Osteocyte (in vitro differentiated cells): ENCODE results near the gene VEGFA. TPM values are rescaled to one million over a fixed set of nuclear protein-coding genes. Genes with fewer than 3 reads are reported as not detected.

Experiments
- DNase-seq: peaks from one replicate; pipeline ENCODE4 v3.0.0; 2021; ENCODE audit warnings: mixed read lengths; ENCODE audit not compliant: unreplicated experiment; ENCODE audit errors: extremely low spot score
- H3K27ac Mint-ChIP-seq: one replicate; pipeline ENCODE4 v1.8.0; 2021; ENCODE audit warnings: mild to moderate bottlenecking, mixed read lengths; ENCODE audit not compliant: unreplicated experiment
- H3K27me3 Mint-ChIP-seq: one replicate; pipeline ENCODE4 v1.8.0; 2021; ENCODE audit warnings: mixed read lengths; ENCODE audit not compliant: unreplicated experiment
- H3K36me3 Mint-ChIP-seq: one replicate; pipeline ENCODE4 v1.8.0; 2021; ENCODE audit warnings: mixed read lengths; ENCODE audit not compliant: unreplicated experiment
- H3K4me1 Mint-ChIP-seq: one replicate; pipeline ENCODE4 v1.8.0; 2021; ENCODE audit warnings: mixed read lengths; ENCODE audit not compliant: unreplicated experiment
- H3K4me3 Mint-ChIP-seq: one replicate; pipeline ENCODE4 v1.8.0; 2021; ENCODE audit warnings: mild to moderate bottlenecking, moderate library complexity, mixed read lengths; ENCODE audit not compliant: unreplicated experiment
- H3K9me3 Mint-ChIP-seq: one replicate; pipeline ENCODE4 v1.8.0; 2021; ENCODE audit warnings: mixed read lengths; ENCODE audit not compliant: unreplicated experiment
- total RNA-seq: library from RNA; stranded (reverse); gene quantifications from 2 replicates; pipeline ENCODE4 v1.2.1, GENCODE V29; 2021
- TF ChIP-seq, protein P1 (sequence below): fragments of 200-600 bp; sonication (generic); IDR thresholded peaks from 2 replicates; pipeline ENCODE4 v1.5.0; 2021; ENCODE audit warnings: antibody characterized with exemption, mild to moderate bottlenecking, moderate library complexity

VEGFA gene
- total RNA-seq, 1 donor from 2014 or later, result 69.7 TPM

DNA sequence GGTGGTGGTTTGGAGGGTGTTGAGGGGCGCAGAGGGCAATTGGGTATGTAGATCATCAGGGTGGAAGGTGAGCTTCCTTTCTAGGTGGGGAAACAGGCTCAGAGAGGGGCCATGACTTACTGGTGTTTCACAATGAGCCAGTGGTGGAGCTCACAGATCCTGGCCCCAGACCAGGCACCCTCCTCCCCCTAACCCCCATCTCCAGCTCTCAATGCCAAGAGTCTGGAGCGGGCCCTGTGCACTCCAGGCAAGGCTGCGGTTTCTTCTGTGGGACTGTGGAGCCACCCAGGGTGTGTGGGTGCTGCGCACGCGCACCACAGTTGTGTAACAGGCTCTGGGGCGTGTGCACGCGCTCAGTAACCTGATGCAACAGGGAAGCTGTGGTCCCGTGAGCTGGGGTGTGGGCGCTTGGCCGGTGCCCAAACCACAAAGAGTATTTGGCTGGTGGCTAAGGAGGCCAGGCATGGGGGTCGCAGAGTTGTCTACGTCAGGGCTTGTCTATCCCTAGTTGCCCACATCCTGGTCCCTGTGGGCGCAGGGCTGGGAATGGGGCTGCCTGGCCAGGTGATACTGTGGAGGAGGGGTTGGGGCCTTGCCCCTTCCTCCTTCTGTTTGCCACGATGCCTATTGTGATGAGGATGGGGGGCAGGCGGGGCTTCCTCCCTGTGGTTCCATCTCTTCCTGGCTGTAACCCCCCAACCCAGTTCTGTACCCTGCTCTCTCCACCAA lies 44.9 kb upstream of the VEGFA start:
- Mint-ChIP-seq H3K36me3 (no peaks in the 10 kb centered on the region), H3K27ac (no peak overlapping the region), H3K27me3 (peaks cover 9% of the 10 kb centered on the region), H3K4me3 (no peak overlapping the region), H3K9me3 (no peaks in the 10 kb centered on the region), H3K4me1 (peaks cover 31% of the 10 kb centered on the region)
- DNase-seq, result no peak
- TF ChIP-seq, protein P1, sequence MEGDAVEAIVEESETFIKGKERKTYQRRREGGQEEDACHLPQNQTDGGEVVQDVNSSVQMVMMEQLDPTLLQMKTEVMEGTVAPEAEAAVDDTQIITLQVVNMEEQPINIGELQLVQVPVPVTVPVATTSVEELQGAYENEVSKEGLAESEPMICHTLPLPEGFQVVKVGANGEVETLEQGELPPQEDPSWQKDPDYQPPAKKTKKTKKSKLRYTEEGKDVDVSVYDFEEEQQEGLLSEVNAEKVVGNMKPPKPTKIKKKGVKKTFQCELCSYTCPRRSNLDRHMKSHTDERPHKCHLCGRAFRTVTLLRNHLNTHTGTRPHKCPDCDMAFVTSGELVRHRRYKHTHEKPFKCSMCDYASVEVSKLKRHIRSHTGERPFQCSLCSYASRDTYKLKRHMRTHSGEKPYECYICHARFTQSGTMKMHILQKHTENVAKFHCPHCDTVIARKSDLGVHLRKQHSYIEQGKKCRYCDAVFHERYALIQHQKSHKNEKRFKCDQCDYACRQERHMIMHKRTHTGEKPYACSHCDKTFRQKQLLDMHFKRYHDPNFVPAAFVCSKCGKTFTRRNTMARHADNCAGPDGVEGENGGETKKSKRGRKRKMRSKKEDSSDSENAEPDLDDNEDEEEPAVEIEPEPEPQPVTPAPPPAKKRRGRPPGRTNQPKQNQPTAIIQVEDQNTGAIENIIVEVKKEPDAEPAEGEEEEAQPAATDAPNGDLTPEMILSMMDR, result no peak

DNA sequence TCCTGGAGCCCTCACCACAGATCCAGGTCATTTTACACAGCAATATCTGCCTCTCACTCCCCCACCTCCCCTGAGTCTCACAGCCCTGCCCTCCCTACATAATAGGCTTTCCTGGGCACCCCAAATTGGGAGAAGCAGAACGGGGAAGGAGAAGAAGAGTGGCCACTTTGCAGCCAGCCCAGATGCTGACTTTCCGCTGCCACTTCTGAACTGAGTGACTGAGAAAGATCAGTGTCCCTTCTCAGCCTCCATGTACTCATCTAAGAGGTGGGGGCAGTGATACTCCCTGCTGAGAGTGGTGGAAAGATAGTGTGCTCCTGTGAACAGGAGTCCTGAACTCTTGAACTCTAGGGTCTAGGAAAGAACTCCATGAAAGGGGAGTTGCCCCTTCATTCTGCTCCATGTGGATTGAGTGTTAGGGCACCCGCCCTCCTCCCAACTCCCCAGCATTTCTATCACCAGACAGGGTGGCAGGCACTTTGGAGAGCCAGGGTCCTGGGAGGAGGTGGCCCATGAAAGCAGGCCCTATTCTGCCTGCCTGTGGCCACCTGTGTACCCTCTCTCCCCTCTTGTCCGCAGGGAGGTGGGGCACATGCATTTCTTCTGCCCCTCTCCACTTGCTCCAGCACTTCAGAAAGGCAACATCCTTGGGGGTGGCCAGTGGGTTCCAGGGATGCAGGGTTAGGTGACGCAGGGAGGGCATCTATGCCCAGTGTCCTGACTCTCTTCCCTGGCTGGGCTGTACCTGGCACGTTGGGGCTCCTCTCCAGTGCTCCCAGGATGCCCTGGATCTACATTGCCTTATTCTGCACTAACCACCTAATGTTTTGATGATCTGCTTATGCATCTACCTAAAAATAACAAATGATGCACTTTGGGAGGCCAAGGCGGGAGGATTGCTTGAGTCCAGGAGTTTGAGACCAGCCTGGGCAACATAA lies 44.1 kb upstream of the VEGFA start:
- DNase-seq, result no peak
- TF ChIP-seq, protein P1, result no peak
- H3K27ac Mint-ChIP-seq, result no peak overlapping the region
- H3K36me3 Mint-ChIP-seq, result peaks cover 2% of the 10 kb centered on the region
- peaks cover 9% of the 10 kb centered on the region for H3K27me3 Mint-ChIP-seq
- H3K4me3 Mint-ChIP-seq, result no peak overlapping the region
- H3K4me1 Mint-ChIP-seq, result peaks cover 31% of the 10 kb centered on the region
- H3K9me3 Mint-ChIP-seq, result peaks cover 6% of the 10 kb centered on the region

DNA sequence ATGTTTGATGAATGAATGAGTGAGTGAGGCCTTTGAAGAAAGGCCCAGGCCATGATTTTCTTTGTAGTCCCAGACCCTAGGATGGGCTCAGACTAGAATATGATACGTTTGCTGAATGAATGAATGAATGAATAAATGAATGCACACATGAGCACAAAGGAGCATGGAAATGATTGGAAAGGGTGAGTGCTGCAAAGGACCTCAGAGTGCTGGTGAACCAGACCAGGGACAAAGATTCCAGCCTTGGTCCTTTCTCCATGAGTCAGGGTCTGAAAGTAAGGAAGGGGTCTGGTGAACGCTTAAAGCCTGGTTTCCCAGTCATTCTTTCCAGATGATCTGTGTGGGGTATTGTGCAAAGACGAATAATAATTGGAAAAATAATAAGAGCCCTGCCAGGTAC lies 42.4 kb upstream of the VEGFA start:
- TF ChIP-seq, protein P1, result no peak
- Mint-ChIP-seq H3K9me3 (peaks cover 16% of the 10 kb centered on the region), H3K36me3 (peaks cover 2% of the 10 kb centered on the region), H3K27me3 (peaks cover 20% of the 10 kb centered on the region), H3K4me1 (peaks cover 23% of the 10 kb centered on the region), H3K27ac (no peak overlapping the region), H3K4me3 (no peak overlapping the region)
- DNase-seq, result no peak

DNA sequence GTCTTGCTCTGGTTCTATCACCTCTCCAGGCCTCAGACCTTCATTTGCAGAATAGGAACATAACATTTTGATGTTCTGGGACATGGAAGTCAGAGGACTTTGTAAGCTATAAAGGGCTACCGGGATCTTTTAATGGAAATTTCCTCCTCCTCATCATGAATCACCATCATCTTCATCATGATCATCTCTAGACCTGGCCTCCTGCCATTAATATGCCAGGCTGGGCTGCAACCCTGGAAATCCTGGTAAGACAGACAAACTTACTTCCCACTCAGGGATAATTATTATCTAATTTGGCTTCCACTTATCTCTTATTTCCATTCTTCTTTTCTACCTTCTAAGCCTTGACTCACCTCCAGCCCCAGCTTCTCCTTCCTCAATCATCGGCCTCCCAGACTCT lies 41.4 kb upstream of the VEGFA start:
- TF ChIP-seq, protein P1, result no peak
- DNase-seq, result no peak
- H3K4me3 Mint-ChIP-seq, result no peak overlapping the region
- peaks cover 16% of the 10 kb centered on the region for H3K9me3 Mint-ChIP-seq
- peaks cover 24% of the 10 kb centered on the region for H3K27me3 Mint-ChIP-seq
- no peak overlapping the region for H3K27ac Mint-ChIP-seq
- peaks cover 2% of the 10 kb centered on the region for H3K36me3 Mint-ChIP-seq
- H3K4me1 Mint-ChIP-seq, result peaks cover 20% of the 10 kb centered on the region

DNA sequence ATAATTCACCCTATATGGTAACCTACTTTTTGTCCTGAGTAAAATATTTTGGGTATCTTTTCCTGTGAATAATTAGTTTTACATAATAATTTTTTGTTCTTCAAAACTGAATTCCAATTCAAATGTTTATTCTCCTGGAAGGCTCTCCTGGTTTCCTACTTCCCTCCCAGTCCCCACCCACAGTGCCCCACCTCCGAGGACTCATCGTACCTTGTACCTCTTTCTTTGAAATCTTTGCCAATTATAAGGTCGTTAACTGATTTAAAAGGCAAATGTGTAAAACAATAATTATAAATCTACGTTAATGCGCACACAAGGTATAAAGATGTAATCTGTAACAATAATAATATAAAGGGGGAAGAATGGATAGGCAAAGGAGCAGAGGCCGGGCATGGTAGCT lies 40.5 kb upstream of the VEGFA start:
- Mint-ChIP-seq H3K27ac (no peak overlapping the region), H3K4me1 (peaks cover 13% of the 10 kb centered on the region), H3K27me3 (peaks cover 24% of the 10 kb centered on the region), H3K9me3 (peaks cover 16% of the 10 kb centered on the region), H3K4me3 (no peak overlapping the region), H3K36me3 (peaks cover 2% of the 10 kb centered on the region)
- DNase-seq, result no peak
- TF ChIP-seq, protein P1, result no peak
